Stimulated activated CD4-positive, alpha-beta T cell treated with anti-CD3 and anti-CD28 coated beads, Interleukin-4, amount 100 ng/mL, for 48 hours (primary cell): ENCODE results near the gene ARHGEF39.

Experiments used
- DNase-seq, 2 donors: peaks; one replicate each; pipeline ENCODE4 v3.0.0-alpha.2; 2020; ENCODE audit warnings: low read depth in 2 of 2

ARHGEF39 gene

DNA sequence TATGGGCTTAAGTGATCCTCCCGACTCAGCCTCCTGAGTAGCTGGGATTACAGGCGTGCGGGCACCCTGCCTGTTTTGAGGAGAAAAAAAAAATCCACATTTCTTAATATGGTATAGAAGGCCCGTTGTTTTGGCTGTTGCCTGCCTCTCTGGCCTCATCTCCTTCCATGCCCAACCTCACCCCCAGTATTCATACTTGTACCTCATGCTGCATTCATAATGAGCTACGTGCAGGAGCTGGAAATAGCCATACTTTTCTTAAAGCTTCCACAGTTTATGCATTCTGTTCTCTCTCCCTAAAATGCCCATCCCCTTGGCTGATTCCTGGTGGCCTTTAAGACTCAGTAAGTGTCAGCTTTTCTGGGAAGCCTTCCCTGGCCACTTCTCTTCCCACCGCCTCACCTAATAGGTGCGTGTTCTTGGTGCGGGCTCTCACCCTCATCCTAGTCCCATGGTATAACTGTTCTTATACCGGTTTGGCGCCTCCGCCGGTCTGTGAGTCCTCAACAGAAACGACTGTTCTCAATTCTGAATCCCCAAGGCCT, 26.8 kb upstream of the ARHGEF39 start:
- DNase-seq = no peak

DNA sequence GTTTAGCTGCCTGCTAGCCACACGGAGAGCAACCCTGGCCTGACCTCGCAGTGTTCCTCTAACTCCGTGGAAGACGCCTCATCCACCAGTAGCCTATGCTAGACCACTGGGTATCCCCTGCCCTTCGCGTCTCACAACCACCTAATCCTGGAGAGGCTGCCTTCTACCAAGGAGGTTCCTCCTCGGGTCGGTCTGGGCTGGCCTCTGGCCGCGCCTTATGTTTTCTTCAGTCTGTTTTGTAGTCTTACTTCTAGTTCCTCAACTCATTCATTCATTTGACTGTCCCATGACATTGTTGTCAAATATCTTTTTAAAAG, 26.3 kb upstream of the ARHGEF39 start:
- no peak for DNase-seq

DNA sequence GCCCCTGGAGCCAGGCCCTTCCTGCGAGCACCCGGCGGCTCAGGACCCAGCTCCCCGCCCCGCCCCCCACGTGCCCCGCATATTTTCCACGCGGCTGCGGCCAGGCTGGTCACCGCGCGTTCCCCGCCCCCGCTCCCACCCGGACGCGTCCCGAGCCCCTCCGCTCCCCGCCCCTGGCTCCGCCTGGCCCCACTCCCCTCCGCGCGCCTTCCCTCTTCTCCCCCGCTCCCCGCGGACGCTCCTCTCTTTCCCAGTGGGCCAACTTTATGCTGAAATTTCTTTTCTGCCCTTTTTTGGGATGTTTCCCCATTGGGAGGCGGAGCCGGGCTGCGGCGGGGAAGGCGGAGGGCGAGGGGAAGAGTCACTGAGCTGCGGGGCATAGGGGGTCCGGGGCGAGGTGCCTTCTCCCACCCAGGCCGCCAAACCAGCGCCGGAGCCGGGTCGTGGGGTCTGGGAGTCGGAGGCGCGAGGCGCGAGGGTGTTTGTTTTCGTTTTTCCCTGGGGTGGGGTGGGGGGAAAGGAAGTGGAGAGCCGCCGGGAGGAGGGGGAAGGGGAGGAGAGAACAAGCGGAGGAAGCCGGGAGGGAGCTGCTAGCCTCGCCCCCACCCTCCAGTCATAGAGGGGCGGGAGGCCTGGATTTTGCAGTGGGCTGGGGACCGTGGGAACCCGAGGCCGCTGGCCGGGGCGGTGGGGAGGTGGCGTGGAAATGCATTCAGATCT, 25.8 kb upstream of the ARHGEF39 start:
- DNase-seq = peak in 1 of 2 donors; percentile 30

DNA sequence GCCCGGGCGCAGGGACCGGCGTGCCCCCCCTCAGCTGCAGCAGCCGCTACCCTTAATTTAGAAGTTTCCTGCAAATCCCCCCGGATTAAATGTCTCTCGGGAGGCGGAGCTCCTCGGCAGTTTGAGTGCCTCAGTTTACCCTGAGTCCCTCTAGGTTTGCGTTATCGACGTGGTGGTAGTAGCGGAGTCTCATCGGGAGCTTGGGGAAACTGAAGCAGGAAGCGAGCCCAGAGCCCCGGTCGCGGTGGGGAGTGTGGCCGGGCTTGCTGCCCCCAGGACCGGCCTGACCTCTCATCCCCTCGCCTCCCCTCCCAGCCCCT, 25.3 kb upstream of the ARHGEF39 start:
- DNase-seq = no peak

DNA sequence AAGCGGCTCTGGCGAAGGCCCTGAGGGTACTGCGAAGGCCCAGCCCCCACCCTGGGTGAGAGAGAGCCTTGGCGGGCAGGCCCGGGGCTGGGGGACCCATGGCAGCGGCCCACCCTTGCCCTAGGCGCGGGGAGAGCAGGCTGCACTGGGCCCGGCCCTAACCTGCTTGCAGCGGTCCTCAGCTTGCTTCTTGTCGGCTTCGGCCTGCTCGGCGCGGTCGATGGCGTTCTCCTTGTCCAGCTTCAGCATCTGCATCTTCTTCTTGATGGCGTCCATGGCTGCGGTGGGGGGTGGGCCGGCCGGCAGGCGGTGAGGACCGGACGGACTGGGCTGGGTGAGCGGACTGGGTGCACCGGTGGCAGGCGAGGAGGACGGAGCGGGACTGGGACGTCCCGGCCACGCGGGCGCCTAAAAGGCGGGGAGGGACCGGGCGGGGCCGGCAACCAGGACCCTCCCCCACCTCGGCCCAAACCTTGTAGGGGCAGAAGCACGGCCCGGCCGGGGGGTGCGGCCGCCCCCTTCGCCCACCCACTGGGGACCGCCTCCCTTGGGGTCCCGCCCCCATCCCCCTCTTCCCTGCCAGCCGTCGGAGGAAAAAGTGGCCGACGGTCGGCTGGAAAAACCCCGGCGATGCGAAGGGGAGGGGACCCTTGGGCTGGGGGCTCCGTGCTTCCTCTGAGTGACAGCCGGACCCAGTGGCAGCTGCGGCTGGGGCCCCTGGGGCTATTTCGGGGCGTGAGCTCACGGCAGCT, 24.7 kb upstream of the ARHGEF39 start, which contains the start of gene TPM2:
Gene TPM2, minus strand, starts transcription at position 384 of the 752 bp plus-strand sequence. Its CDS starts 108 bp downstream, at position 276.
- DNase-seq = no peak

DNA sequence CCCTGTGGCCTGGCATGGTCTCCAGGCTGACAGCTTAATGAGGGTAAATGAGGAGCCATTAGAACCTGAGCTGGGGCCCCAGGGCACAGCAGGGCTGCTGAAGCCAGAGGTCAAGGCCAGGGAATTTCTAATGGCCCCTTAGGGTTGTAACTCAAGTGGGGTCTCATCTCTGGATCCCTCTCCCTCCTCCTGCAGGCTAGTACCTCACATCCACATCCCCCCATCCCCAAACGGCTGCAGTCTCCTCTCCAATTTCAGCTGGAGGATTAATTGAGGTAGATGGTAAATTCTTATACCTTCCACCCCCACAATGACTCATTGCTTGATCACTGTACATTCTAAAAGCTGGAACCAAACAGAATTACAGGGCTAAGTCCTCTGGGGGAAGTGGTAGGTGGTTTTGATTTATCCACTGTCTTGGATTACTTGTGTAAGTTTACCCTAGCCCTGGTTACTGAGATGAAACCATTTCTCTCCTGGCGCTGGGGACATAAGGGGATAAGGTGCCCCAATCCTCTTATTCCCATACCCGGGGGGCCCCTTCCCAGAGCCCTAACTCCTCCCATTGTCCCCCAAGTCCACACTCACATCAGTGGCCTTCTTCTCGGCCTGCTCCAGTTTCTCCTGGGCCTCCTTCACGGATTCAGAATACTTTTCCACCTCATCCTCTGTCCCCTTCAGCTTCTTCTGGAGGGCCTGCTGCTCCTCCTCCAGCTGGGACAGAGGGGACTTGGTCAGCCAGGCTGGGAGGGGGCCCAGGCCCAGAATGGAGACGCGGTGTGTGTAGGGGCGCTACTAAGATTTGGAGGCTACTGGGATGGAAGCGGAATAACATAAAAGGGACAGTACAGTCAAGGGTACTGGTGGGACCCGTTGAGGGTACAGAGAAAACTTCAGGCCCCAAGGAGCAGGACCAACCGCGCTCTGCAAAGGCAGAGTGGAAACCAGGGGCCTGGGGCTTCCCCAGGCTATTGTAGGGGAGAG, 23.9 kb upstream of the ARHGEF39 start:
- DNase-seq = no peak

DNA sequence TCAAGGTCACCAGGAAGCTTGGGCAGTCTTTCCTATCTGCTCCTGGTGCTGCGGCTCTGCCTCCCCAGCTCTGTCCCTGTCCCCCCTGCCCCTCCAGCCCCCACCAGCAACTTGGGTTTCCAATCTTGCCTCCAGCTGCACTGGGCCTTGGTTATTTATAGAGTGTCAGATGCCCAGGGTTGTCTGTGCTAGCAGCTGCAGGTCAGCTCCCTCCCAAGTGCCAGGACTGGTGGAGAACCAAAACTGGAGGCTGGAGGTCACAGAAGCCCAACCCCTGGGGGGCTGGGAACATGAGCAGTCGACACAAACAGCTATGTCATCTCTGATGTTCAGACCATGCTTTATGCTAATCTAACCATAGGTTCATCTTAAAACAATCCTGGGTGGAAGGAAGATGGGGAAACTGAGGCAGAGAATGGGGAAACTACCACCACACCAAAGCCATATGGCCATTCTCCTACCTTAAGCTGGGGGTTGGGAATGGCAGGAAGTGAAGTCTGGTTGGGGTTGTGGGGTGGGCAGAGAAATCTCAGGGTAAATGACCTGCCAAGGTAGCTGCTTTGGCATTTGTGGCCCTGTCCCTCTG, 23.1 kb upstream of the ARHGEF39 start:
- no peak for DNase-seq

DNA sequence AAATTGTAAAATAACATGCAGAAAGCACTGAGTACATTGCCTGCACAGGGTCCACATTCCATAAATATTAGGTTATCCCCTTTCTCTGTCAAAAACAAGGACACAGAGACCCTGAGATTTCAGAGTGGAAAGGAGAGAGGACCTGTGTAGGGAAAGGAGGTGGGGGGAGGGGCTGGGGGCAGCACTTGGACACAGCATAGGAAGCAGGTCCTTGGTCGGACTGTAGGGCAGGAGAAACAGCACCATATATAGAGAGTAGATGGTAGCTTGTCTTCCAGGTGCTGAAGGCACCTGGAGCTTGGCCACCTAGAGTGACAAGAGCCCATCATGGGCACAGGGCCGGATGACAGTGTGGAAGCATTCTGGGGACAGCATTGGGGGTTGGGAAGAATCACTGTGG, 22.3 kb upstream of the ARHGEF39 start:
- DNase-seq = no peak

DNA sequence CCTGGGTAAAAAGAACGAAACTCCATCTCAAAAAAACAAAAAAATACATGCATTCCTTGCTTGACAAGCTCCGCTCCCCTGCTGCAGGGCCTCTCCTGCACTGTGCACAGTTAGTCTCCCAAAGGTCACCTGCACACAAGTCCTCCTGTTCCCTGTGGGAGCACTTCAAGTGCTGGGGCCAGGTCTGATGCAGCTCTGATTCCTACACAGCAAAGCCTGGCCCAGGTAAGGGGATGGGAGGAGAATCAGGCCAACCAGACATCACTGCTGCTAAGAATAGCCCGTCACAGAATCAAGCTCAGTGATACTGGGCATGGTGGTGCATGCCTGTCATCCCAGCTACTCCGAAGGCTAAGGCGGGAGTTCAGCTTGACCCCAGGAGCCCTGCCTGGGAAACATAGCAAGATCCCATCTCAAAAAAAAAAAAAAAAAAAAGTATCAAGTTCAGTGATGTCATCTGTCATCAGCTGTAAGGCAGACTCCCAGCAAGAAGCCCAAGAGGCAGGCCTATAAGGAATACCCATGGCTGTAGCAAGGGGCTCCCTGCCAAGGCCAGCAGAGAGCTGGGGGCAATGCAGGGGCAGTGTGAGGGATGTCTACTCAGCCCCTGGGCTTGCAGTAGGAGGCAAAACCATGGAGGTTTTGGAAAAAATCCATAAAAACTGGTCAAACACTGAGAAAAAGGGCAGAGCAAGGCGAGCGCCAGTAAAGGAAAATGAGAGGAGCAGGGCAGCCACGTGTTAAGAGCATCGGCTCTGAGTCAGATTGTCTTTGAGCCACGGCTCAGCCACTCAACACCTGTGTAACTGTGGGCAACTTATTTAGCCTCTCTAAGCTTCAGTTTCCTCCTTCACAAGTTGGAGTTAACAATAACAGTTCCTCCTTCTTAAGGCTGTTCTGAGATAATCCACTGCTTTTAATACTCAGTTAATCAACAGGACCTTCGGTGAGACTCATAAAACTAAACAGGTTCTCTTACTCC, 21.5 kb upstream of the ARHGEF39 start:
- no peak for DNase-seq

DNA sequence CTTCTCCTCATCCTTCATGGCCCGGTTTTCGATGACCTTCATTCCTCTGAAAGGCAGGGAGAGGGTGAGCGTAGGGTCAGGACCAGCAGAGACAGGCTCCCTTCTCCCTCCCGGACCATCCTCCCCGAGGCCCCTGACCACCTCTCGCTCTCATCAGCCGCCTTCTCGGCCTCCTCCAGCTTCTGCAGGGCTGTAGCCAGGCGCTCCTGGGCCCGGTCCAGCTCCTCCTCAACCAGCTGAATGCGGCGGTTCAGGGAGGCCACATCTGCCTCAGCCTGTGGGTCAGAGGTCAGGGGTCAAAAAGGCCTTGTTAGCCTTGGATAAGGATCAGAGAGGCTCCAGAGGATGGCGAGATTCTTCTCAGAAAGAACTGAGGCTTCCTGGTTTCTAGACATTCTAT, 20.5 kb upstream of the ARHGEF39 start:
- no peak for DNase-seq

DNA sequence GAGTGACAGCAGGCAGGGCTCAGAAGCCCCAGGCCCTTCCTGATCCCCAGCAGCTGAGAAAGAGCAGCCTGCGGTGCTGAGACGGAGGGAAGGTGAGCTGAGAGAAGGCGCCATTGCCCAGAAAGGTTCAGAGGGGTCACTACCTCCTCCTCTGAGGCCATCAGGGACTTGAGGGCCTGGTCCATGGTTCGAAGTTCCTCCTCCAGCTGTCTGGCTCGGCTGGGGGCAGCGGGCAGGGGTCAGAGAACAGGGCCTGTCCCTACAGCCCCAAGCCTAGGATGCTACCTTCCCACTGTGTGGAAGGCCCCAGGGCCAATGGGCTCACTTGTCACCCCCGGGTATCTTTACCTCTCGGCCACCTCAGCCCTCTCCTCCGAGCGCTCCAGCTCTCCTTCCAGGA, 19.9 kb upstream of the ARHGEF39 start:
- DNase-seq = no peak

DNA sequence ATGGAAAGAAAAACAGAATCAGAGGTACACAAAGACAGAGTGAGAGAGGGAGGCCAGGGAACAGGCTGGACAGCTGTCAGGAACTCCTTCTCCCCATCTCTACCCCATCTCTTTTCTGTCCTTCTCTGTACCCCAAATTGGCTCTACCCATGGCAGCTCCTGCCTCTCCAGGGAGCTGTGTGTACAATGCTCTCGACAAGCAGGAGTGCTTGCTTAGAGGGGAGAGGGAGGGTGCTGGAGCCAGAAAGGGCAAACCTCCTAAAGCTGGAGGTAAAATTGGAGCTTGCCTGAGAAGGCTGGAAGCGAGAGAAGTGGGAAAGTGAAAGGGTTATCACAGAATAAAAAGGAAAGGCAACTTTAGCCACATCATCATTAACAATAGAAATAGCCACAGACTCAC, 18.3 kb upstream of the ARHGEF39 start:
- DNase-seq = no peak

DNA sequence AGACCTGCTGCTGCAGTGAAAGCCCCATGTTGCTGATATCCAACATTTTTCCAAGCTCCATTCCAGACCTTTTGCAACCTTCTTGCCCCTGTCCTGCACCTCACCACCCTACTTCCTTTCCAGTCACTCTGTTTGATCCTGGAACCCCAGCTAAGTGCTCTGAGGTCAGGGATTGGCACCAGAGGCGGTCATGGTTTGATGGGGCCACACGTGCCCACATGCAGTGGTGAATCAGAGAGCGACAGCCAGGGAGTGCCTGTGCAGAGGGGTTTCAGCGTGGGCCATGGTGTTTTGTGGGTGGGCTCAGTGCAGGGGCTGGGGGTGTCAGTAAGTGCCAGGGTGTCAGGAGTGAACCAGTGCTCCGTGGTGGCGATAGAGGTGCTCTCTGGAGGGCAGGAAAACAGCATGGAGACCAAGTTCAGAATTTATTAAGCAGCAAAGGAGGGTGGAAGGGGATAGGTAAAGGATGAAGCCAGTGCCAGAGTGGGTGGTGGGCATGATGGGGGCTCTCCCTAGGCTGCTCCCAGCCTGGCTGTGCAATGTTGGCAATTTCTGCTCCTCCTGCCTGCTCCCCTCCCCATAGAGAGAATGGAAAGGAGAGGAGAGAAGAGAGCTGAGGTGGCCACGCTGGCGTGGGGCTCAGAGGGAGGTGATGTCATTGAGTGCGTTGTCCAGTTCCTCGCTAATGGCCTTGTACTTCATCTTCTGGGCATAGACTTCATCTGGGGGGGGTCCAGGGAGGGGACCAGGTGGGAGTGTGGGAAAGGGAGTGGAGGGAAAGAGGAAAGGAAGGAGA, 17.7 kb upstream of the ARHGEF39 start:
- no peak for DNase-seq

DNA sequence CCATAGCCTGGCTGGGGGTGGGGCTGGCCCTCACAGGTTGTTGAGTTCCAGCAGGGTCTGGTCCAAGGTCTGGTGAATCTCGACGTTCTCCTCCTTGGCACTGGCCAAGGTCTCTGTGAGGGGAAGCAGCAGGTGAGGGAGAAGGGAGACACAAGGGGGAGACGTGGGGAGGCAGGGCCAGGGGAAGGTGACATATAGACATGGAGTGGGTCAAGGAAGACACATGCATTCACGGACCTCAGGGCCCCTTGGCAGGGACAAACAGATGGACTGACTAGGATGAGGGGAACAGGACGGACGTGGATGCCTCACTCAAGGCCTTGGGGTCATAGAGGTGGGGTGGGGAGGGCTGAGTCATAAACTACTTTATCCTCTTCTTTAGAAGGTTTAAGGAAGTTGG, 17.1 kb upstream of the ARHGEF39 start:
- DNase-seq = no peak

DNA sequence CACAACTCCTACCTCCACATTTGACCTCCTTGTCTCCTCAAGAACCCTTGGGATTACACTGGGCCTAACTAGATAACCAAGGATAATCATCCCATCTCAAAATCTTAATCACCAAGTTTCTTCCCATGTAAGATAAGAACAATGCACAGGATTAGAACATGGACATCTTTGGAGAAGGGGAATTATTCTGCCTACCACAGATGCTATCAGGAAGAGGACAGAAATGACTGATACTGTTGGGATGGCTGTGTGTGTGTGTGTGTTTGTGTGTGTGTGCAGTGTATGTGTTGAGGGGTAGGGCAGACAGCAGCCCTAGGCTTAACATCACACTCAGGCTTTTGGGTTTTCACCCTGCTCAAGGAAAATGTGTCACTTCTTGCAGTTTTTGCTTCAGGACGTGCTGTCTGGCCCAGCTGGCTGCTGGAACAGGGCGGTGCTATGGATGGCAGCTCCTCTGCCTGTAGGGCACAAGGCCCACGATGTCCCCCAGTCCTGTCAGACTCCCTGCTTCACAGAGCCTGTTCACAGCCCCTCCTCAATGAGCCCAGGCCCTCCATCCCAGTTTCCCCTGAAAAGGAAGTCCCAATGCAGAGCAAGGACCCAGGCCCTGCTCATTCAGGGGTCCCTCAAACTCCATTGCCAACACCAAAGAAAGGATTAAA, 16.5 kb upstream of the ARHGEF39 start:
- no peak for DNase-seq

DNA sequence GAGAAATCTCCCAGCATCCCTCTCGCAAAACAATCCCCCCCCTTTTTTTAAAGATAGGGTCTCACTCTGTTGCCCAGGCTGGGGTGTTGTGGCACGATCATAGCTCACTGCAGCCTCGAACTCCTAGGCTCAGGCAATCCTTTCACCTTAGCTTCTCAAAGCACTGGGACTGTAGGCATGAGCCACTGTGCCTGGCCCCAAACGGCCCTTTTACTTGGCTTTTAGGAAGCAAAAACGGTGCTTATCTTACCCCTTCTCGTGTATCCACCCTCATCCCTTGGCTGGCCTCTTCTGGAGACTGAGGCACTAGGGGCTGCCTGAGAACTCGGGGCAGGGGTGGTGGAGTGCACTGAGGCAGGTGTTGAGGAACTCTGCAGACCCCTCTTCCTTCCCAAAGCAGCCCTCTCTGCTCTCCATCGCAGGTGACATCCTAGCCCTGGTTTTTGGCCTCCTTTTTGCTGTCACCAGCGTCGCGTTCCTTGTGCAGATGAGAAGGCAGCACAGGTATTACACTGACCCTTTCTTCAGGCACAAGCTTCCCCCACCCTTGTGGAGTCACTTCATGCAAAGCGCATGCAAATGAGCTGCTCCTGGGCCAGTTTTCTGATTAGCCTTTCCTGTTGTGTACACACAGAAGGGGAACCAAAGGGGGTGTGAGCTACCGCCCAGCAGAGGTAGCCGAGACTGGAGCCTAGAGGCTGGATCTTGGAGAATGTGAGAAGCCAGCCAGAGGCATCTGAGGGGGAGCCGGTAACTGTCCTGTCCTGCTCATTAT, 15.5 kb upstream of the ARHGEF39 start:
- no peak for DNase-seq

DNA sequence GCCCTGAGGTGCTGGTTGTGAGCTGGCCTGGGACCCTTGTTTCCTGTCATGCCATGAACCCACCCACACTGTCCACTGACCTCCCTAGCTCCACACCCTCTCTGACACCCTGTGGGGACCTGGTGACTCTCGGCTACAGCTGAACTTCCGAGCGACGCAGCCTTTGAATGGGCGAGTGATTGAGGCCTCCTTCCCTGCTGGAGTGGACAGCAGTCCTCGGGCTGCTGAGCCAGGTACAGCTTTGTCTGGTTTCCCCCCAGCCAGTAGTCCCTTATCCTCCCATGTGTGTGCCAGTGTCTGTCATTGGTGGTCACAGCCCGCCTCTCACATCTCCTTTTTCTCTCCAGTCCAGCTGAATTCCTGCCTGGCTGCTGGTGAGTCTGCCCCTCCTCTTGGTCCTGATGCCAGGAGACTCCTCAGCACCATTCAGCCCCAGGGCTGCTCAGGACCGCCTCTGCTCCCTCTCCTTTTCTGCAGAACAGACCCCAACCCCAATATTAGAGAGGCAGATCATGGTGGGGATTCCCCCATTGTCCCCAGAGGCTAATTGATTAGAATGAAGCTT, 14.9 kb upstream of the ARHGEF39 start:
- no peak for DNase-seq

DNA sequence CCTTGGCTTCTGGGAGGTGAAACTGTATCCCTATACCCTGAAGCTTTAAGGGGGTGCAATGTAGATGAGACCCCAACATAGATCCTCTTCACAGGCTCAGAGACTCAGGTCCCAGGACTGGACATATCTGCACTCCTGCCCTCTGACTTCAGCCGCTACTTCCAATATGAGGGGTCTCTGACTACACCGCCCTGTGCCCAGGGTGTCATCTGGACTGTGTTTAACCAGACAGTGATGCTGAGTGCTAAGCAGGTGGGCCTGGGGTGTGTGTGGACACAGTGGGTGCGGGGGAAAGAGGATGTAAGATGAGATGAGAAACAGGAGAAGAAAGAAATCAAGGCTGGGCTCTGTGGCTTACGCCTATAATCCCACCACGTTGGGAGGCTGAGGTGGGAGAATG, 14.1 kb upstream of the ARHGEF39 start:
- no peak for DNase-seq
